NOMO-1 treated with dmso at 0.1 percent for 144 hours (cell line): ENCODE results near the gene KIF11.
A peak's percentile ranks its signal among the peaks of the same experiment; 100 is the strongest.

Experiments used
- DNase-seq: peaks from one replicate; lab custom pipeline; 2025; ENCODE audit not compliant: unreplicated experiment; lab: John Stamatoyannopoulos, UW

The KIF11 gene

GRCh38 chr10:92667078-92667477 lies 74.1 kb downstream of the KIF11 start:
- DNase-seq = no peak

GRCh38 chr10:92677708-92678107 lies 84.8 kb downstream of the KIF11 start:
- DNase-seq = no peak

- DNase-seq = no peak
Measured at GRCh38 chr10:92678206-92678605, 85.3 kb downstream of the KIF11 start.

- no peak for DNase-seq
Measured at GRCh38 chr10:92681306-92681834, 88.4 kb downstream of the KIF11 start.

- peak; percentile 23 for DNase-seq
Measured at GRCh38 chr10:92688573-92688926, 95.6 kb downstream of the KIF11 start.

DNA sequence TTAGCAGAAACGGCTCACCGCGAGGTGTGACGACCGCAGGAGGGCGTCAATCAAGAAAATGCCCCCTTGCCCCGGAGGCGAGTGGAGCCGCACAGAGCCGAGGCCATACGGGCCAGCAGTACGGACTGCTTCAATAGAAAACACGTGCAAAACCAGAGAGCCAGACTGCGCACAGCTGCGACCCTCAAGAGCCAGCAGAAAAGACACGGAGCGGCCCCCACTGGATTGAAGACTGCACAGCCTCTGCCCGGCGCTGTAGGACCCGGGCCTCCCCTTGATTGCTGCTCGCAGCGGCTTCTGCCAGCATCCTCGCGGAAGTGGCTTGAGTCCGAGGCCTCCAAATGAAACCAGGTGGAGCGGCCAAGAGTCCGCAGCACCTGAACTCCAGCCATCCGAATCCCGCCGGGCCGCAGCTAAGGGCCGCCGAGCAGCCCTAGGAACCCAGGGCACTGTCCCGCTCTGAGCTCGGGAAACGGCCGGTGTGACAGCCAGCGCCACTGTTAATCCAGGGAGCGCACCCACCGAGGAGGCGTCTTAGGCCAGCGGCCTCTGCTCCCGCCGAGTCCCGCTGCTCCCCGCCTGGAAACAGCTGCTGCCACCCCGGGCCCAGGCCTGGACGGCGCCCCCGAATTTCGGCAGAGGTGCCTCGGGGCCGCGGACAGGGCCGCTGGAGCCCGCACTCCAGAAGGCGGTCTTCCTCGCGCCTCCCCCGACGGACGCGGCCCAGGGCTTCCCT lies 96.2 kb downstream of the KIF11 start:
- DNase-seq = peak; percentile 37

- DNase-seq = peak; percentile 75
Measured at GRCh38 chr10:92689663-92690210, 96.8 kb downstream of the KIF11 start, which contains the start of gene HHEX. Gene HHEX, plus strand, starts transcription at chr10:92689955. Its CDS starts 32 bp downstream, at chr10:92689987.

DNA sequence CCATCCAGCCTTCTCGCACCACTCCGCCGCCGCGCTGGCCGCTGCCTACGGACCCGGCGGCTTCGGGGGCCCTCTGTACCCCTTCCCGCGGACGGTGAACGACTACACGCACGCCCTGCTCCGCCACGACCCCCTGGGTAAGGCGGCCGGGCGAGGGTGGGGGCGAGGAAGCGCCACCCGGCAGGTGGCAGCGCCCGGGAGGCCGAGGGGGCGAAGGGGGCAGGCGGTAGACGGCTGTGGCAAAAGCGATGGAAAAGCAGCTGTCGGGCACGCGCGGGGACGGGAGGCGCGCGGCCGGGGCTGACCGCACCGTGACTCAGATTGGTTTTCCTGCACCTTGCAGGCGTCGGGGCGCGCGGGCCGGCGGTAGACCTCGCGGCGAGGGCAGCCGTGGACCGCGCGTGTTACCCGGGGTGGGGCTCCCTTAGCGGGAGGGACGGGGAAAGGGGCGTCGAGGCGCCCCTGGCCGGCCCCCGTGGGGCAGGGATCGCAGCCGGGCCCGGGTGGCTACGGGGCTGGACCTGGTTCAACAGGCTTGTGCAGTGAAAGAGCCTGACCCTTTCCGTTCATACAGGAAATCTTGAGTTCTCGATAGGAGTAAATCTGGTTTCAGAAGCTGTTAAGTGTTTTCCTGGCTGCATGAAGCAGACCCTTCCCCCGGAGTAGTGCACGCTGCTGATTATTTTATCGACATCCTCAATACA lies 97.4 kb downstream of the KIF11 start:
- peak; percentile 47 for DNase-seq

DNA sequence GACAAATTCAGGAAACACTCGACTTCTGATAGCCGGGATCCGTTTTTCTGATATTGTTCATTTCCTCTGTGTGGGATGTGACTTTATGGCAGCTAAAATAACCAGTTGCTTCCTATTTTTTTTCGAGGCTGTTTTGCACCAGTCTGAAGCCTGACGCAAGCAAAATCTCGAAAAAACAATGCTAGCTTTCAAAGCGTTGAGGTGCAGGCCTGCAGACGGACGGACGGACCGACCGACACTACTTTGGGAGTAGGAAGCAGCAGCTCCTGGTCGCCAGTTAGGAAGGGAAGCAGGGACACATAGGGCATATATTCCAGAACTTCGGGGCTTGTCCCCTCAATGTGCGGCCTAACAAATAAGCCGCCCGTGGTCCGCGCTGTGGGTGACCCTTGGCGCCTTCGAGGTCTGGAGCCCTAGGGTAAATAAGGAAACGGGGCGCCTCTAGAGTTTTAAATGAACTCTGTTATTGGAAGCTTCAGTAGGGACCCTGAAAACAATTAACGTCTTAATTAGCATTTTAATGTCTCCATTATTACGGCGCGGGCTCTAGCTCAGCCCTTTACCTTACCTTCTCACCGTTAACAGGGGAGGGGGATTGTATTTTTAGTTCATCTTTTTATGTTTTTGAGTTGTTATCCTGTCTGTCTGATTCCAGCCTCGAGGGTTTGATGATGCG lies 98.1 kb downstream of the KIF11 start:
- DNase-seq = no peak

GRCh38 chr10:92691591-92692079 lies 98.7 kb downstream of the KIF11 start:
- peak; percentile 64 for DNase-seq

- no peak for DNase-seq
Measured at GRCh38 chr10:92692080-92692671, 99.2 kb downstream of the KIF11 start.

- DNase-seq = no peak
Measured at GRCh38 chr10:92692697-92693533, 100.0 kb downstream of the KIF11 start.

DNA sequence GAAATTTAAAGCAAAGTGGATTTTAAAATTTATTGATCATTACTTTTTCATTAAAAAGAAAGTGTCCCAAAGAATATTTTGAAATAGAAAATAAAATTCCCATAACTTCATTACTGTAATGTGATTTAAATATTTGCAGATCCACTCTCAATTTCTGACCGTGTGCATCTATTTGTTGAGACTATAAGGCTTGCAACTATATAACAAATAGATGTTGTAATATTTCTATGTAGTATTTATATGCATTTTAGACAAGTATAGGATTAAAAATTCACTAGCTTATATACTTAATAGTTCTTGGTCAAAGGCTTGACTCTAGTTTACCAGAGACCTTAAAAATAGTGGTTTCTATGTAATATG lies 100.6 kb downstream of the KIF11 start:
- no peak for DNase-seq

DNA sequence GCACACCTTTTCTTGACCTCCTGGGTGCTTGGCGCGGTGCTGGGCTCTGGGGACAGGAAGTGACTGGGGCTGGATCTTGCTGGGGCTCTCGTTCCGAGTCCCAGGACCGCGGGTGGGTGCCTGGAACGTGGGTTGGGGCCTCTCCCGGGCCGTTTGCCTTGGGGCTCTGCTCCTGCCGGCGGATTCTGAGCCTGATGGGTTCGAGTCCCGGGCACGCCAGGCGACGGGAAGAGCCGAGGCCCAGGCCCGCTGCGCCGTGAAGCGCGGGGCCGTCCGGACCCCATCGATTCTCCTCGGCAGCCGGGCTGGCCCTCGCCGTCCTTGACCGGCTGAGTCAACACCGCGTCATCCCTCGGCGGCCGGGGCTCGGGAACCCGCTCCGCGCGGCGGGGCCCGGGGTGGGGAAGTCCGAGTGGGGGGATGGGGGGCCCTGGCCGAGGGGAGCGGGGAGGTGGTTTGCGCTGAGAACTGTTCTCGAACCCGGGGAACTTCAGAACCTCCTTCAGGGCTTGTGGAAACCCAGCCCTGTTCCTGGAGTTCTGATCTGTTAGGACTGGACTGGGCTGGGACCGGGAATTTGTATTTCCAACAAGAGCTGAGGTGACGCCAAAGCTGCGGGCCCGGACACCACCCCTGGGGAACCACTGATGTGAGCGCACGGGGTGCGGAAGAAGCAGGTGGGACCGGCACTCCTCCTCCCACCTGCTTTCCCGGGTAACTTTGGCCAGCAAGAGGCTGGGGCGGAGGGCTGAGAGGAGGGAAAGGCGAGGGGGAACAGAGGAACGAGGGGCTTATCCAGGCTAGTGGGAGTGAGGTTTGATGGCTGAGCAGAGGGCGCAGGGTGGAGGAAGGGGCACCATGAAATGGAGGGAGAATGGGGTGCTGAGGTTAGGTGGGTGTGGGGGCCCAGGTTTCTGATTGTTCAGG lies 103.0 kb downstream of the KIF11 start:
- DNase-seq = no peak

DNA sequence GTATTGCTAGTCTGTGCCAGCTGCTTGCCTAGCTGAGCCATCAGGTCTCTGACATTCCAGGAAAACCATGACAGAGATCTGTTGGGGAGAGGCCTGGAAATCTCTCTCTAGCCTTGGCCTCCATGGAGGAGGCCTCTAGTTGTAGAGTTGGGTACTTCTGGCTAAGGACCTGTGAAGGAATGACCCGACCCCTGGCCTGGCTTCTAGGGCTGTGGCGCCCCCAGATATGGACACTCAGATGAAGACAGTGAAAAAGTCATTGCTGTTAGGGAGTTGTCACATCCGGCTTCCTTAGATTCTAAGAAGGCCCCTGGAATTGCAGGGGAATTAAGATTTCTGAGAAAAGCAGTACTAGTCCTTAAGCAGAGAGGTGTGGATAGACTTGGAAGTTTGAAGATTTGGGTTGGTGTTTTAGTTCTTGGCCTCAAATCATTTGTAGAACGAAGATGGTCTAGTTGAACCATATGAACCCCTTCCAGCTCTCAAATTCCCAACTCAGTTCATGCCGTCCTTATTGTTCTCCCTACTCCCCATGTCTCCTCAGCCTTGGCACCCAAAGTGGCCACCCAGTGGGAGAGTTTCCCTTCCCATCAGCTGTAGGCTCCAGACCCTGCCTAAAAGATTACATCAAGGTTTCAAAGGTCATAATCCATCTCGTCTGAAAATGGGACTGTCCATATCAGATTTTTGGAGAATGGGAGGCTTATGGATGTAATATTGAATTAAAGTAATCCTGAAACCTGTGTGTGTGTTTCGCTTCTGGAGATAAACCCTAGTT lies 103.9 kb downstream of the KIF11 start:
- no peak for DNase-seq

DNA sequence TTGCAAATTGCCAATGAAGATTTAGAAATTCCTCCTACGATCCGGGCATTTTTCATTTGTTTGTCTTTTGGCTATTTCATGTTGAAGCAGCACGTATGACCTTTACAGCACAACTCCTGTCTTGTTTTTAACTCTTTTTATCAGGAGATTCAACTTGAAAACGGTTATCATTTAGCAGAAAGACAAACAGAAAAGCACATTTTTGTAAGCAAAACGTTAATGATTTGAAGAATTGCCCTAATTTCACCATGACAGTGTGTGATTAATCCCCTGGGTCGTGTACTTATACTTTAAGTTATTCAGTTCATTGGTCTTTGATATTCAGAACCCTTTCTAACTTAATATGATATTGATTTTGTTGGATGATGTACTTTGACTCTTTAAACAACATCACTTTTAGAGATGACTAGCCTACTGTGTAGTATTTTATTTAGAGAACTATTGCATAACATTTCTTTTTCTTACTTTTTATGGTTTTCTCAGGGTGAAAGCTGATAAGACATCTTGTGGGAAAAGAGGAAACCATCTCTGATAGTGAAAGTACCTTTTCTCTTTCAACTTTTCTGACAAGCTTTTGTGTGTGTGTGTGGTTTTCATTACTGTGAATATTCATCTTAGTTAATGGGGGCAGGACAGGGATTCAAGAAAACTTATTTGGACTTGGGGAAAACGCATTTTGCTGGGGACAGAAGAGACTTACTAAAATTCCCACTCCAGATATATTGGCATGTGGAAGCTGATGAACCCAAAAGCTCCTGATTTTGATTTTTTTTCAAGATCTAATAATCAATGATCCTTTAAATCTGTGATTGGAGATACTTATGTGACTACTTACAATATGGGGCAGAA lies 105.0 kb downstream of the KIF11 start:
- DNase-seq = no peak

GRCh38 chr10:92699193-92699517 lies 106.2 kb downstream of the KIF11 start:
- DNase-seq = no peak
